ENCODE data around the gene CISD3. TPM values are rescaled to one million over a fixed set of nuclear protein-coding genes. Genes with fewer than 3 reads are reported as not detected.

Gene CISD3
- total RNA-seq, 1 experiment from 2014 or later, result 6.6 TPM

- TF ChIP-seq EZH2 (IDR thresholded peaks at IDR 0.05; ENCODE audit: borderline replicate concordance, low read depth, low read length, poor library complexity, severe bottlenecking) (no peak), CTCF (conservative IDR thresholded peaks at IDR 0.05; ENCODE audit: low read depth, low read length) (no peak)
- Histone ChIP-seq H3K36me3 (ENCODE audit: insufficient read depth, low read length, poor library complexity, severe bottlenecking) (peaks cover 3% of the 10 kb centered on the region), H3K4me1 (ENCODE audit: insufficient read depth, low read length, poor library complexity, severe bottlenecking) (peaks cover 17% of the 10 kb centered on the region), H3K4me3 (ENCODE audit: low read depth, low read length, poor library complexity, severe bottlenecking) (no peak overlapping the region), H3K27ac (ENCODE audit: low read depth, low read length, poor library complexity, severe bottlenecking) (no peak overlapping the region), H3K27me3 (replicated peaks; ENCODE audit: insufficient read depth, low read depth, low read length, poor library complexity) (no peaks in the 10 kb centered on the region), H3K9me3 (ENCODE audit: low read depth, low read length, poor library complexity, severe bottlenecking) (no peaks in the 10 kb centered on the region)
- intact Hi-C loops (cut with micrococcal nuclease; ENCODE audit: unreplicated experiment), result no loop called here
- ChIA-PET CTCF (no interaction called here), POLR2A (ENCODE audit: low non-redundant PET) (no interaction called here)
- BruUV-seq (replicated peaks), result no TSS peak
- no peak for DNase-seq (ENCODE audit: low spot score)
These were observed 11.3 kb downstream of the CISD3 start for GRCh38 chr17:38741461-38741860.

- intact Hi-C loops (cut with micrococcal nuclease; ENCODE audit: unreplicated experiment), result no loop called here
- no peak for TF ChIP-seq EZH2 (IDR thresholded peaks at IDR 0.05; ENCODE audit: borderline replicate concordance, low read depth, low read length, poor library complexity, severe bottlenecking)
- no peak for TF ChIP-seq CTCF (conservative IDR thresholded peaks at IDR 0.05; ENCODE audit: low read depth, low read length)
- Histone ChIP-seq H3K27ac (ENCODE audit: low read depth, low read length, poor library complexity, severe bottlenecking) (peak overlapping the region; percentile 60), H3K4me3 (ENCODE audit: low read depth, low read length, poor library complexity, severe bottlenecking) (no peak overlapping the region), H3K9me3 (ENCODE audit: low read depth, low read length, poor library complexity, severe bottlenecking) (no peaks in the 10 kb centered on the region), H3K27me3 (replicated peaks; ENCODE audit: insufficient read depth, low read depth, low read length, poor library complexity) (no peaks in the 10 kb centered on the region), H3K4me1 (ENCODE audit: insufficient read depth, low read length, poor library complexity, severe bottlenecking) (peaks cover 20% of the 10 kb centered on the region), H3K36me3 (ENCODE audit: insufficient read depth, low read length, poor library complexity, severe bottlenecking) (peaks cover 3% of the 10 kb centered on the region)
- ChIA-PET POLR2A (ENCODE audit: low non-redundant PET) (no interaction called here), CTCF (no interaction called here)
- no TSS peak for BruUV-seq (replicated peaks)
- no peak for DNase-seq (ENCODE audit: low spot score)
These were observed 11.8 kb downstream of the CISD3 start for GRCh38 chr17:38741921-38742410.

GRCh38 chr17:38742411-38743308 lies 12.5 kb downstream of the CISD3 start:
- ChIA-PET POLR2A (ENCODE audit: low non-redundant PET) (no interaction called here), CTCF (no interaction called here)
- H3K27ac ChIP-seq (ENCODE audit: low read depth, low read length, poor library complexity, severe bottlenecking), result peak overlapping the region; percentile 60
- peaks cover 20% of the 10 kb centered on the region for H3K4me1 ChIP-seq (ENCODE audit: insufficient read depth, low read length, poor library complexity, severe bottlenecking)
- H3K9me3 ChIP-seq (ENCODE audit: low read depth, low read length, poor library complexity, severe bottlenecking), result no peaks in the 10 kb centered on the region
- no peak overlapping the region for H3K4me3 ChIP-seq (ENCODE audit: low read depth, low read length, poor library complexity, severe bottlenecking)
- BruUV-seq (replicated peaks), result no TSS peak
- peaks cover 3% of the 10 kb centered on the region for H3K36me3 ChIP-seq (ENCODE audit: insufficient read depth, low read length, poor library complexity, severe bottlenecking)
- DNase-seq (ENCODE audit: low spot score), result peak; percentile 72
- H3K27me3 ChIP-seq (replicated peaks; ENCODE audit: insufficient read depth, low read depth, low read length, poor library complexity), result no peaks in the 10 kb centered on the region
- intact Hi-C loops (cut with micrococcal nuclease; ENCODE audit: unreplicated experiment), result no loop called here
- no peak for TF ChIP-seq EZH2 (IDR thresholded peaks at IDR 0.05; ENCODE audit: borderline replicate concordance, low read depth, low read length, poor library complexity, severe bottlenecking)
- TF ChIP-seq CTCF (conservative IDR thresholded peaks at IDR 0.05; ENCODE audit: low read depth, low read length), result no peak

Data from A673 (cell line).